Adrenal gland (tissue), 5 donors: Measurements from ENCODE around the gene GRIP1.

ENCODE experiments used
- POLR2A ChIP-seq, 2 donors: fragments of 450-650 bp; IDR thresholded peaks; one replicate each; pipeline ENCODE4 v1.6.1; 2017; ENCODE audit warnings: antibody characterized with exemption in 2 of 2, mild to moderate bottlenecking in 2 of 2, moderate library complexity in 1 of 2
- TF ChIP-seq, protein P1 (sequence below), 6 experiments: fragments of 450-650 bp in 4 of 6; fragments of 200-600 bp in 2 of 6; sonication (generic) in 1 of 6; IDR thresholded peaks; 1 replicate in 5 of 6; 2 replicates in 1 of 6; pipeline versions ENCODE4 v1.5.1 to v1.8.0; 2016 to 2021; ENCODE audit warnings: antibody characterized with exemption in 6 of 6, mild to moderate bottlenecking in 2 of 6, moderate library complexity in 1 of 6
- donor health status: DM: no; HTN: no; CAD: no.

DNA sequence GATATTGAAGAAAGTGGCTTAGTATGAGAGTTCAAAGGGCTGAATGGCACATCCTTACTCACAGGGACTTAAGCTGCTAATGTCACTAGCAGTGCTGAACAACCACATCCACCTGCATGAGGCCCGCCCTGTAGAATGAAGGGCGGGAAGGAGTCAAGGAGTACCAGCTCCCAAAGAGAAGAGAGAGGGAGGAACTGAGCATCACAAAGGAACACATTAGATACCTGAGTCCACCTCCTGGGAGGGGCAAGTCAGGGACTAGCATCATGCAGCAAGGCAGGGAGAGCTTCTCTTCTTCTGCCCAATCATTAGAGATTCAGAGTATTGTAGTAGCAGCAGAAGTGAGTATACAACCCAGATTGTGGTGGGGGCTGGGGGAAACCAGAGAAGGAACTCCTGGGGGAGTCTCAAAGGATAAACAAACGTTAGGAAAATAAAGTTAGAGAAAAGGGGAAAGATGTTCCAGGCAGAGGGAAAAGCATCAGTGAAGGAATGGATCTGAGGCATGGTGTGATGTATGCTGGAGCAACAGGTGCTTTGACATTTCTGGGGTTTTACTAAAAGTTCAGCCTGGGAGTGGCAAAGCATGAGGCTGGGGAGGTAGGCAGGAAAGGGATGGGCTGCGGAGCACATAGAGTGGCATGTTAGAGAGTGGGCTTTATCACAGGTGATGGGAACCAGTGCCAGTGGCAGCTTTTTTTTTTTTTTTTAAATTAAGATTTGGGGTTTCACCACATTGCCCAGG is 21.0 kb upstream of the GRIP1 start:
- TF ChIP-seq, protein P1, sequence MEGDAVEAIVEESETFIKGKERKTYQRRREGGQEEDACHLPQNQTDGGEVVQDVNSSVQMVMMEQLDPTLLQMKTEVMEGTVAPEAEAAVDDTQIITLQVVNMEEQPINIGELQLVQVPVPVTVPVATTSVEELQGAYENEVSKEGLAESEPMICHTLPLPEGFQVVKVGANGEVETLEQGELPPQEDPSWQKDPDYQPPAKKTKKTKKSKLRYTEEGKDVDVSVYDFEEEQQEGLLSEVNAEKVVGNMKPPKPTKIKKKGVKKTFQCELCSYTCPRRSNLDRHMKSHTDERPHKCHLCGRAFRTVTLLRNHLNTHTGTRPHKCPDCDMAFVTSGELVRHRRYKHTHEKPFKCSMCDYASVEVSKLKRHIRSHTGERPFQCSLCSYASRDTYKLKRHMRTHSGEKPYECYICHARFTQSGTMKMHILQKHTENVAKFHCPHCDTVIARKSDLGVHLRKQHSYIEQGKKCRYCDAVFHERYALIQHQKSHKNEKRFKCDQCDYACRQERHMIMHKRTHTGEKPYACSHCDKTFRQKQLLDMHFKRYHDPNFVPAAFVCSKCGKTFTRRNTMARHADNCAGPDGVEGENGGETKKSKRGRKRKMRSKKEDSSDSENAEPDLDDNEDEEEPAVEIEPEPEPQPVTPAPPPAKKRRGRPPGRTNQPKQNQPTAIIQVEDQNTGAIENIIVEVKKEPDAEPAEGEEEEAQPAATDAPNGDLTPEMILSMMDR (IDR thresholded peaks at IDR 0.05): no peak
- TF ChIP-seq POLR2A (IDR thresholded peaks at IDR 0.05): no peak
